ENCODE measurements around the gene TNRC18.

The TNRC18 gene

DNA sequence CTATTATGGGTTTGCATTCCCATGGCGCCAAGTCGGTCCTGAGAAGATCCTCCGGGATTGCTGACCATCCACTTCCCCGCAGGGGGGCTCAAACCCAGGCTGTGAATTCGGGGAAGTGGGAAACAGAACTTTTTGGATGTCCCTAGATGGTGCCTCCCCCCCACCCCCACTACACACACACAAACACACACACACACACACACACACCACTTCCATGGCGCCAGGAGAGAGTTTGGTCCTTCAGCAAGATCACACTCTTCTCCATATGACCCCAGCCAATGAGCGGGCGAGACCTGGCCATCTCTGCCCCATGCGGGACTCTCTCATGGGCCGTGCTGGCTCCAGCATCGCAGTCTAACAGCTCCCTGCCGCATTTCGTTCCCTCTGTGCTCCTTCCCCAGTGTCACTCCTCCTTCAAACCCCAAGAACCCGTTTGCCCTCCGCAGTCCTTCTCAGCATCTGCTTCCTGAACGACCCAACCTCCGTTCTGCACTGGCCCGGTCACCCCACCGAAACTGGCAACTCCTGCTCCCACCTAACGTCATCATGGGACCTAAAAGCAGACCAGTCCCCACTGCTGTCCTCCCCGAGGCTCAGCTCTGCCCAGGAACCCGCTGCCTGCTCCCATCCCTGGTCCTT, 32.1 kb upstream of the TNRC18 start:
- H3K9ac ChIP-seq (ENCODE audit: insufficient read length, low read depth) = no peak overlapping the region
- TF ChIP-seq ZNF274 (IDR thresholded peaks at IDR 0.05; ENCODE audit: low read depth, low read length) (no peak), YY1 (IDR thresholded peaks at IDR 0.05; ENCODE audit: insufficient read depth, insufficient read length) (no peak), SUZ12 (IDR thresholded peaks at IDR 0.05; ENCODE audit: extremely low read depth, insufficient read depth, insufficient read length) (no peak)
- H3K4me3 ChIP-seq (ENCODE audit: insufficient read length, low read depth) = no peak overlapping the region
- no peak for DNase-seq (ENCODE audit: low read depth, low spot score)
- H3K9me3 ChIP-seq (ENCODE audit: insufficient read depth, low read length) = no peaks in the 10 kb centered on the region
- no peaks in the 10 kb centered on the region for H3K36me3 ChIP-seq (ENCODE audit: insufficient read depth, insufficient read length, low read length)
- no peaks in the 10 kb centered on the region for H3K27me3 ChIP-seq (ENCODE audit: insufficient read depth, insufficient read length)
- H3K4me1 ChIP-seq (ENCODE audit: insufficient read depth, insufficient read length) = peaks cover 9% of the 10 kb centered on the region

DNA sequence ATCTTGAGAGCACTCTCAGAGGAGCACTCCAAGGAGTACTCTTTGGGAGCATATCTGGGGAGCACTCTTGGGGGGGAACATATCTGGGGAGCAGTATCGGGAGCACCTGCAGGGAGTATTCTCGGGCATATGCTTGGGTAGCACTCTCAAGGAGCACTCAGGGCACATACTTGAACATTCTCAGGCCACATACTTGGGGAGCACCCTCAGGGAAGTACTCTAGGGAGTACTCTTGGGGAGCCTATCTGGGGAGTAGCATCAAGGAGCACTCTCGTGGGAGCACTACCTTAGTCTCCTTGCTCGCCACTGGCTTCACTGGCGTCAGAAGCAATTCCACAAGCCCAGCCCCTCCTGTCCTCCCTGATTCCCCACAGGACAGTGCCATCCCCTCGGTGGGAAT, 31.5 kb upstream of the TNRC18 start:
- DNase-seq (ENCODE audit: low read depth, low spot score) = no peak
- Histone ChIP-seq H3K4me3 (ENCODE audit: insufficient read length, low read depth) (no peak overlapping the region), H3K36me3 (ENCODE audit: insufficient read depth, insufficient read length, low read length) (no peaks in the 10 kb centered on the region), H3K9me3 (ENCODE audit: insufficient read depth, low read length) (no peaks in the 10 kb centered on the region), H3K4me1 (ENCODE audit: insufficient read depth, insufficient read length) (peaks cover 12% of the 10 kb centered on the region), H3K27me3 (ENCODE audit: insufficient read depth, insufficient read length) (no peaks in the 10 kb centered on the region), H3K9ac (ENCODE audit: insufficient read length, low read depth) (no peak overlapping the region)
- TF ChIP-seq ZNF274 (IDR thresholded peaks at IDR 0.05; ENCODE audit: low read depth, low read length) (no peak), SUZ12 (IDR thresholded peaks at IDR 0.05; ENCODE audit: extremely low read depth, insufficient read depth, insufficient read length) (no peak), YY1 (IDR thresholded peaks at IDR 0.05; ENCODE audit: insufficient read depth, insufficient read length) (no peak)

GRCh38 chr7:5454485-5454884, 30.9 kb upstream of the TNRC18 start:
- TF ChIP-seq ZNF274 (IDR thresholded peaks at IDR 0.05; ENCODE audit: low read depth, low read length) (no peak), YY1 (IDR thresholded peaks at IDR 0.05; ENCODE audit: insufficient read depth, insufficient read length) (no peak), SUZ12 (IDR thresholded peaks at IDR 0.05; ENCODE audit: extremely low read depth, insufficient read depth, insufficient read length) (no peak)
- peaks cover 12% of the 10 kb centered on the region for H3K4me1 ChIP-seq (ENCODE audit: insufficient read depth, insufficient read length)
- no peaks in the 10 kb centered on the region for H3K9me3 ChIP-seq (ENCODE audit: insufficient read depth, low read length)
- no peaks in the 10 kb centered on the region for H3K27me3 ChIP-seq (ENCODE audit: insufficient read depth, insufficient read length)
- no peak overlapping the region for H3K9ac ChIP-seq (ENCODE audit: insufficient read length, low read depth)
- no peak overlapping the region for H3K4me3 ChIP-seq (ENCODE audit: insufficient read length, low read depth)
- DNase-seq (ENCODE audit: low read depth, low spot score) = no peak
- H3K36me3 ChIP-seq (ENCODE audit: insufficient read depth, insufficient read length, low read length) = no peaks in the 10 kb centered on the region

DNA sequence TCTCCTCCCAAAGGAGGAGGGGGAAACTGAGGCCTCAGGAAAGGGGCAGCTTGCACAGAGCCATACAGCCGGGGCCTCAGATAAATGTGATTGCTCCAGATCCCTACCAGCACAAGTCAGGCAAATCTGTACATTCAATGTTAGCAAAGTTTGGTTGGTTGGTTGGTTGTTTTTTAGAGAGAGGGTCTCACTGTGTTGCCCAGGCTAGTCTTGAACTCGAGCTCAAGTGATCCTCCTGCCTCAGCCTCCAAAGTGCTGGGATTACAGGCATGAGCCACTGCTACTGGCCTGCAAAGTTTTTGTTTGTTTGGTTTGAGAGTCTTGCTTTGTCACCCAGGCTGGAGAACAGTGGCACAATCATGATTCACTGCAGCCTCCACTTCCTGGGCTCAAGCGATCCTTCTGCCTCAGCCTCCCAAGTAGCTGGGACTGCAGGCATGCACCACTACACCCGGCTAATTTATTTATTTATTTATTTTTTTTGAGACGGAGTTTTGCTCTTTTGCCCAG, 30.0 kb upstream of the TNRC18 start:
- Histone ChIP-seq H3K4me1 (ENCODE audit: insufficient read depth, insufficient read length) (peaks cover 12% of the 10 kb centered on the region), H3K9ac (ENCODE audit: insufficient read length, low read depth) (peak overlapping the region; percentile 23), H3K36me3 (ENCODE audit: insufficient read depth, insufficient read length, low read length) (no peaks in the 10 kb centered on the region), H3K9me3 (ENCODE audit: insufficient read depth, low read length) (no peaks in the 10 kb centered on the region), H3K4me3 (ENCODE audit: insufficient read length, low read depth) (no peak overlapping the region), H3K27me3 (ENCODE audit: insufficient read depth, insufficient read length) (no peaks in the 10 kb centered on the region)
- no peak for TF ChIP-seq SUZ12 (IDR thresholded peaks at IDR 0.05; ENCODE audit: extremely low read depth, insufficient read depth, insufficient read length)
- no peak for DNase-seq (ENCODE audit: low read depth, low spot score)

DNA sequence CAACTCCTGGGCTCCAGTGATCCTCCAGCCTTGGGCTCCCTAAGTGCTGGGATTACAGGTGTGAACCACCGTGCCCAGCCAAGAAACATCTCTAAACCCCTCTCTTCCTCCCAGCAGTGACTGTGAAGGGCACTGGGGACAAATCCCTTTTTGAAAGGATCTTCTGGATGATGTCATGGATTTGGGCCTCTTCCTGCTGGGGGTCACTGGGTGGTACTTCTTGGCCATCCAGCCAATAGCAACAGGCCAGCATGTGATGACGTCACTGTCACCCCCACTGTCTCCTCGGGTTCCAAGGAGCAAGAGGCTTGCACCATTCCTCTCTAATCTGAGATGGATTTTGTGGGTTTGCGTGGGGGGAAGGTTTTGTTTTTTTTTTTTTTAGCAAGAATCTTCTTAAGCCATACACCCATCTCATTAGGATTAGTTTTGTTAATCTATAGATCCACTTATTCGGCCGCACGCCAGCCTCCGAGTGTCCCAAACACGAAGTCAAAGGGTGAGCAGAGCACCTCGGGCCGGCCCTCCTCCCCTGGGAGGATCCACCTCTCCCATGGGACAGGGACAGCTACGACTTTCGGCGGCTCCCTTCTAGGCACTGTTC, 29.4 kb upstream of the TNRC18 start:
- no peak for TF ChIP-seq YY1 (IDR thresholded peaks at IDR 0.05; ENCODE audit: insufficient read depth, insufficient read length)
- TF ChIP-seq SUZ12 (IDR thresholded peaks at IDR 0.05; ENCODE audit: extremely low read depth, insufficient read depth, insufficient read length) = no peak
- no peak for TF ChIP-seq ZNF274 (IDR thresholded peaks at IDR 0.05; ENCODE audit: low read depth, low read length)
- DNase-seq (ENCODE audit: low read depth, low spot score) = peak; percentile 76

GRCh38 chr7:5452470-5452899, 28.9 kb upstream of the TNRC18 start:
- no peak overlapping the region for H3K9ac ChIP-seq (ENCODE audit: insufficient read length, low read depth)
- H3K9me3 ChIP-seq (ENCODE audit: insufficient read depth, low read length) = no peaks in the 10 kb centered on the region
- no peak for DNase-seq (ENCODE audit: low read depth, low spot score)
- peaks cover 15% of the 10 kb centered on the region for H3K4me1 ChIP-seq (ENCODE audit: insufficient read depth, insufficient read length)
- H3K4me3 ChIP-seq (ENCODE audit: insufficient read length, low read depth) = no peak overlapping the region
- no peaks in the 10 kb centered on the region for H3K27me3 ChIP-seq (ENCODE audit: insufficient read depth, insufficient read length)
- no peak for TF ChIP-seq YY1 (IDR thresholded peaks at IDR 0.05; ENCODE audit: insufficient read depth, insufficient read length)
- no peak for TF ChIP-seq SUZ12 (IDR thresholded peaks at IDR 0.05; ENCODE audit: extremely low read depth, insufficient read depth, insufficient read length)
- no peak for TF ChIP-seq ZNF274 (IDR thresholded peaks at IDR 0.05; ENCODE audit: low read depth, low read length)
- no peaks in the 10 kb centered on the region for H3K36me3 ChIP-seq (ENCODE audit: insufficient read depth, insufficient read length, low read length)

More for the DNA sequence above, 29.4 kb upstream of the TNRC18 start:
- peak overlapping the region; percentile 23 for H3K9ac ChIP-seq (ENCODE audit: insufficient read length, low read depth)
- H3K4me3 ChIP-seq (ENCODE audit: insufficient read length, low read depth) = no peak overlapping the region
- H3K9me3 ChIP-seq (ENCODE audit: insufficient read depth, low read length) = no peaks in the 10 kb centered on the region
- H3K36me3 ChIP-seq (ENCODE audit: insufficient read depth, insufficient read length, low read length) = no peaks in the 10 kb centered on the region
- peaks cover 12% of the 10 kb centered on the region for H3K4me1 ChIP-seq (ENCODE audit: insufficient read depth, insufficient read length)
- no peaks in the 10 kb centered on the region for H3K27me3 ChIP-seq (ENCODE audit: insufficient read depth, insufficient read length)

DNA sequence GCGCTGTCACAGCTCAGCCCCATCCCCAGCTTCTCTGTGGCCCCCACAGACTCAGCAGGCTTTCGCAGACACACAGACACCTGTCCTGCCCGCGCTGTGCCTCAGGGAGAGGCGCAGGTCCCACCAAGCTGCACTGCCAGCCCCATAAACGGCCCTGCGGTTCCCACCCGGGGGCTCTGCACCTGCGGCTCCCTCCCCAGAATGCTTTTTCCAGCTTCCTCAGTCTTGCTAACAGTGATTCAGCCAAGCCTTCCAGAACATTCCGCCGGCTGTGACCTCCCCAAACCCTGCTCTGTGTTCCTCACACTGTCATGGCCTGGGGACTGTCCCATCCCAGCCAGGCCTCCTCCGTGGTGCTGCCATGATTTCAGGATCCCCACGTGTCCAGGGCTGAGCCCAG, 27.8 kb upstream of the TNRC18 start:
- H3K27me3 ChIP-seq (ENCODE audit: insufficient read depth, insufficient read length) = no peaks in the 10 kb centered on the region
- peak overlapping the region; percentile 25 for H3K9ac ChIP-seq (ENCODE audit: insufficient read length, low read depth)
- H3K9me3 ChIP-seq (ENCODE audit: insufficient read depth, low read length) = no peaks in the 10 kb centered on the region
- TF ChIP-seq ZNF274 (IDR thresholded peaks at IDR 0.05; ENCODE audit: low read depth, low read length) (no peak), YY1 (IDR thresholded peaks at IDR 0.05; ENCODE audit: insufficient read depth, insufficient read length) (no peak), SUZ12 (IDR thresholded peaks at IDR 0.05; ENCODE audit: extremely low read depth, insufficient read depth, insufficient read length) (no peak)
- no peak for DNase-seq (ENCODE audit: low read depth, low spot score)
- H3K4me1 ChIP-seq (ENCODE audit: insufficient read depth, insufficient read length) = peaks cover 15% of the 10 kb centered on the region
- H3K4me3 ChIP-seq (ENCODE audit: insufficient read length, low read depth) = no peak overlapping the region
- H3K36me3 ChIP-seq (ENCODE audit: insufficient read depth, insufficient read length, low read length) = no peaks in the 10 kb centered on the region

Measured in NT2/D1 (cell line).